K562 (cell line): ENCODE measurements around the gene APP.

Experiments
- EP300 ChIP-seq: IDR thresholded peaks from 2 replicates; pipeline ENCODE4 v1.6.1; 2012; ENCODE audit warnings: low read length, improper control_type of control experiment
- SP2 ChIP-seq: IDR thresholded peaks from 2 replicates; pipeline ENCODE4 v1.6.1; 2011; ENCODE audit warnings: mild to moderate bottlenecking, low read depth, low read length, moderate library complexity; ENCODE audit not compliant: poor library complexity, severe bottlenecking; ENCODE audit errors: extremely low read depth

- TF ChIP-seq SP2, result no peak
- no peak for TF ChIP-seq EP300
Measured at GRCh38 chr21:26064506-26064905, 106.1 kb downstream of the APP start.
